Measurements from ENCODE around the gene PARVB.

DNA sequence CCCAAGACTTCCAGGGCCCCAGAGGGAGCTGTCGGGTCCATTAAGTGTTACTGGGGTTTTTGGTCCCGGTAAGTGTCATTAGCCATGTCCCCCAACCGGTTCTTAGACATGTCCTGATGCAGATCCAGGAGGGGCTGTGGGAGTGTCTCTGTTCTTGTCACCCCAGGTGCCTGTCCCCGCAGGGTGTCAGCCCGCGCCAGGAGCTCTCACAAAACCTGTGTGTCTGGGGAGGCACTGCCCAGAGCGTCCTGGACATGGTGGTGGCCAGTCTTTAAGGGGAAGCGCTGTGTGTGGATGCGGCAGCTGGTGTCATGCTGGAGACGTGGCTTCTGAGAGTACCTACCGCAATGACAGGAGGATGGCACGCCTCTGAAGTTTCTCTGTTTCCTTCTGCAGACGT is 144.1 kb downstream of the PARVB start:
- TF ChIP-seq, protein P1, sequence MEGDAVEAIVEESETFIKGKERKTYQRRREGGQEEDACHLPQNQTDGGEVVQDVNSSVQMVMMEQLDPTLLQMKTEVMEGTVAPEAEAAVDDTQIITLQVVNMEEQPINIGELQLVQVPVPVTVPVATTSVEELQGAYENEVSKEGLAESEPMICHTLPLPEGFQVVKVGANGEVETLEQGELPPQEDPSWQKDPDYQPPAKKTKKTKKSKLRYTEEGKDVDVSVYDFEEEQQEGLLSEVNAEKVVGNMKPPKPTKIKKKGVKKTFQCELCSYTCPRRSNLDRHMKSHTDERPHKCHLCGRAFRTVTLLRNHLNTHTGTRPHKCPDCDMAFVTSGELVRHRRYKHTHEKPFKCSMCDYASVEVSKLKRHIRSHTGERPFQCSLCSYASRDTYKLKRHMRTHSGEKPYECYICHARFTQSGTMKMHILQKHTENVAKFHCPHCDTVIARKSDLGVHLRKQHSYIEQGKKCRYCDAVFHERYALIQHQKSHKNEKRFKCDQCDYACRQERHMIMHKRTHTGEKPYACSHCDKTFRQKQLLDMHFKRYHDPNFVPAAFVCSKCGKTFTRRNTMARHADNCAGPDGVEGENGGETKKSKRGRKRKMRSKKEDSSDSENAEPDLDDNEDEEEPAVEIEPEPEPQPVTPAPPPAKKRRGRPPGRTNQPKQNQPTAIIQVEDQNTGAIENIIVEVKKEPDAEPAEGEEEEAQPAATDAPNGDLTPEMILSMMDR (IDR thresholded peaks at IDR 0.05; ENCODE audit: extremely low read depth in 1 of 2, insufficient read depth in 1 of 2, low read depth in 1 of 2, low read length in 2 of 2), result no peak
- no peak for TF ChIP-seq POLR2A (IDR thresholded peaks at IDR 0.05; ENCODE audit: low read depth, low read length)
- no peak for TF ChIP-seq EZH2 (IDR thresholded peaks at IDR 0.05; ENCODE audit: borderline replicate concordance, low read depth, low read length, severe bottlenecking)

Measured in endothelial cell of umbilical vein (primary cell).